AML-193 (cell line): ENCODE results near the gene LAIR2.

ENCODE experiments used
- DNase-seq, 2 experiments: peaks; one replicate each; lab custom pipeline; 2025; lab: John Stamatoyannopoulos, UW

The LAIR2 gene

DNA sequence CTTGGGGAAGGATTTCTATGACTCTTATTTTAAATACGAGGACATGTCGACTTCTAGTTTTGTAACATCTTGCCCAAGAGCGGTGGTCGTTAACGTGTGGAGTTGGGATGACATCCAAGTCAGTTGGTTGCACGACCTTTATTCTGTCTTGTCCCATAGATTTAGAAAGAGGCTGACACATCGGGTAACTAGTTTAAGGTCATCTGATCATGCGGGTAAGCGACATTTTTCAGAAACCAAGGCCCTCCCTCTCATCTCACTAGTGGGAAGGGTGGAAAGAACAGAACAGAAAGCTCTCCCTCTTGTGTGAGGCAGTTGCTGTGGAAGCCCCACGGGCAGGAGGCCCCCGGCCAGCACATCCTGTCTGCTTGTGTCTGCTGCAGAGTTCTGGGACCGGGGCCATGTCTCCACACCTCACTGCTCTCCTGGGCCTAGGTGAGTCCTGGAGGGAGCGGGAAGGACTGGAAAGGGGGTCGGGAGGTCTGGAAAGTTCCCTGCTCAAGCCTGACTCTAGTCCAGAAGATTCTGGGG lies at the start of gene LAIR2:
TSS of gene LAIR2 (plus strand) at position 314 of the 531 bp plus-strand sequence. CDS start at position 402, 88 bp downstream.
- no peak for DNase-seq

DNA sequence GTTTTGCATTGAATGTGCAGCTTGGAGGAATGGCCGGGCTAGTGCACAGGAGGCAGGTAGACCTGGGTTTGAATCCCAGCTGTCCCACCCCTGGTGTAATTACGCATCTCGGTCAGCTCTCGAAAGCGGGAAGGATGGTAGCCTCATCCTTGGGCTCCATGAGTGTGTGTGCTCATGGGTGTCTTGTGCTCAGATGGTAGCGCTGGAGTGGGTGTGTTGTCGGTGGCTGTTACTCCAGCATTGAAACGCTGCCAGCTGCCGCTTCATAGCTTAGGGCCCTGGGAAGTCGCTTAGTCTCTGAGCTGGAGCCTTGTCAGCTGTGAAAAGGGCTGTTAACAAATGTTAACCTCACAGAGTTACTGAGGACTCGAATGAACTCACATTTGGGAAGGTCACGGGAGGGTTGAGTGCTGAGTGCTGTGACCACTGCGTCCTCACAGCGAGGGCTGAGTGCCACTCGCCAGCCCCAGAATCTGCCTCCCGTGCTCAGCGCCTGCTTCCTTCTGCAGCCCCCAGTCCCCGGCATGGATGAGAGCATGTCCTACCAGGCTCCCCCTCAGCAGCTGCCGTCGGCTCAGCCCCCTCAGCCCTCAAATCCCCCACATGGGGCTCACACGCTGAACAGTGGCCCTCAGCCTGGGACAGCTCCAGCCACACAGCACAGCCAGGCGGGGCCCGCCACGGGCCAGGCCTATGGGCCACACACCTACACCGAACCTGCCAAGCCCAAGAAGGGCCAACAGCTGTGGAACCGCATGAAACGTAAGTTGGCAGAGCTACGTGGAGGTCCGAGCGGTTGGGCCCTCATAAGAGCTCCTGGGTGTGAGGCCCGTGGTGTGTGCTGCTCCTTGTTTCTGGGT lies 48.5 kb upstream of the LAIR2 start:
- DNase-seq = no peak

DNA sequence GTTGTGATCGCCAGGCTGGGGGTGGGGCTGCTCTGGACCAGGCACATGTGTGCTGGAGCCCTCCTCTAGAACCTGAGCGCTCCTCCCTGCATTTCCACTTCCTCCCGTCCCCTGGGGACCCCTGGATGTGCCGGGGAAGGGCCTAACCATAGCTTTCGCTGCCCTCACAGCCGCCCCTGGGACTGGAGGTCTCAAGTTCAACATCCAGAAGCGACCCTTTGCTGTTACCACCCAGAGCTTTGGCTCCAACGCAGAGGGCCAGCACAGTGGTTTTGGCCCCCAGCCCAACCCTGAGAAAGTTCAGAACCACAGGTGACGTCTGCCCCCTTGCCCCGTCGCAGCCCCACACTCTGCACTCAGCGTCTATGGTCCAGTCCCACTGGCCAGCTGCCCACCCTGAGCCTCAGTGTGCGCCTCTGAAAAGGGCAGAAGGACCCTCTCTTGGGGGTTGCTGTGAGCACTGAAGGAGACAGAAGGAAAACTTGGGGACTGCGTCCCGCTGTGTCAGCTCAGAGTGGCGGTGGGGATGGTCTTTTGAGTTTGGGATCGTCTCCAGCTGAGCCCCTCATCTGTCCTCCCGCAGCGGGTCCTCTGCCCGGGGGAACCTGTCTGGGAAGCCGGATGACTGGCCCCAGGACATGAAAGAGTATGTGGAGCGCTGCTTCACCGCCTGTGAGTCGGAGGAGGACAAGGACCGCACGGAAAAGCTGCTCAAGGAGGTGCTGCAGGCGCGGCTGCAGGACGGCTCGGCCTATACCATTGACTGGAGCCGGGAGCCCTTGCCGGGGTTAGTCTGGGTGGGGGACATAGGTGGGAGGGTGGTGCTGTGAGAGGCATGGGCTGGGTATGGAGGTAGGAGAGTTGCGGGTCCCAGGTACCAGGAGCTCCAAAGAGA lies 47.6 kb upstream of the LAIR2 start:
- DNase-seq = no peak

- DNase-seq = no peak
Observed at GRCh38 chr19:54455786-54456422, 46.7 kb upstream of the LAIR2 start.

GRCh38 chr19:54456423-54457373 lies 45.9 kb upstream of the LAIR2 start:
- DNase-seq = no peak

DNA sequence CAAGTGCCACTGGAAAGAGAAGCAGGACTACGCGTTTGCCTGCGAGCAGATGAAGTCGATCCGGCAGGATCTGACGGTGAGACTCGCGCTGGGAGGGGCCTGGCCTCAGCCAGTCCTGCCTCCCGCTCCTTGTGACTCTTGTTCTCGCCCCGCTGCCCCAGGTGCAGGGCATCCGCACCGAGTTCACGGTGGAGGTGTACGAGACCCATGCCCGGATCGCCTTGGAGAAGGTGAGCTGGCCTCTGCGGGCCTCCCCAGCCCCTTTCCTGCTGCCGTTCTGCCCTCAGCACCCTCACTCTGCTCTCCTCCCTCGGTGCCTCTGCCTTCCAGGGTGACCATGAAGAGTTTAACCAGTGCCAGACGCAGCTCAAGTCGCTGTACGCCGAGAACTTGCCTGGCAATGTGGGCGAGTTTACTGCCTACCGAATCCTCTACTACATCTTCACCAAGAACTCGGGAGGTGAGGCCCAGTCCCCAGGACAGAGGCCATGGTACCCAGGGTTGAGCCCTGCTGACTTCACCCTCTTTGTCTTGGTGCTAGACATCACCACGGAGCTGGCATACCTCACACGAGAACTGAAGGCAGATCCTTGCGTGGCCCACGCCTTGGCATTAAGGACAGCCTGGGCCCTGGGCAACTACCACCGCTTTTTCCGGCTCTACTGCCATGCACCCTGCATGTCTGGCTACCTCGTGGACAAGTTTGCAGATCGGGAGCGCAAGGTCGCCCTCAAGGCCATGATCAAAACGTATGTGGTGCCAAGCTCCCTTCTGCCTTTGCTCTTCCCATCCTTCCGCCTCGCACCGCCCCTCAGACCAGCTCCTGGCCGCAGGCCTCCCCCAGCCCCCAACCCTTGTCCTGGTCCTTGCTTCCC lies 44.6 kb upstream of the LAIR2 start:
- DNase-seq = no peak

DNA sequence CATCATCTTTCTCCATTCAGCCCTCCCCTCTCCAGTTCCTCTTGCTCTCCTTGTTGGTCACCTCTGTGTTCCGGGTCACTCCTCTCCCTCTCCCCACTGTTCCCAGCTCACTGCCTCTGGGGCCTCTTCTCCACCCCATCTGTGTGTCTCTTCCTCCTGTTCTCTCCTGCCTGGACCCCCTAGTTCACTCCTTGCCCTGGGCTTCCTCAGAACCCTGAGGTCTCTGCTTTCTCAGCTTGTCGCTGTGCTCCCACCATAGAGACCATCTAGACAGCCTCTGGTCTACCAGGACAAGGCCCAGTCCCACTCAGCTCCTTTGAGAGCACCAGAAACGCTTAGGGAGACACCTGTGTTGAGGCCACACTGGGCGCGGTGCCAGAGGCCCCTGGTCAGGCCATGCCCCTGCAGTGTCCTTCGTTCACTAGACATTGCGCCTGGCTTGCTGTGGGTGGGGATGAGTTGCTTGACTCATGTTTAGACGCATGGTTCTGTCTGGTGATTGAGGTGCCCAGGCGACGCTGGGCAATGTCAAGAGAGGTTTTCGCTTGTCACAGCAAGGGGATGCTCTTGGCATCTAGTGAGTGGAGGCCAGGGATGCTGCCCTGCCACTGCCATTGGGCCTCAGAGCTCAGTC lies 43.9 kb upstream of the LAIR2 start:
- DNase-seq = no peak

DNA sequence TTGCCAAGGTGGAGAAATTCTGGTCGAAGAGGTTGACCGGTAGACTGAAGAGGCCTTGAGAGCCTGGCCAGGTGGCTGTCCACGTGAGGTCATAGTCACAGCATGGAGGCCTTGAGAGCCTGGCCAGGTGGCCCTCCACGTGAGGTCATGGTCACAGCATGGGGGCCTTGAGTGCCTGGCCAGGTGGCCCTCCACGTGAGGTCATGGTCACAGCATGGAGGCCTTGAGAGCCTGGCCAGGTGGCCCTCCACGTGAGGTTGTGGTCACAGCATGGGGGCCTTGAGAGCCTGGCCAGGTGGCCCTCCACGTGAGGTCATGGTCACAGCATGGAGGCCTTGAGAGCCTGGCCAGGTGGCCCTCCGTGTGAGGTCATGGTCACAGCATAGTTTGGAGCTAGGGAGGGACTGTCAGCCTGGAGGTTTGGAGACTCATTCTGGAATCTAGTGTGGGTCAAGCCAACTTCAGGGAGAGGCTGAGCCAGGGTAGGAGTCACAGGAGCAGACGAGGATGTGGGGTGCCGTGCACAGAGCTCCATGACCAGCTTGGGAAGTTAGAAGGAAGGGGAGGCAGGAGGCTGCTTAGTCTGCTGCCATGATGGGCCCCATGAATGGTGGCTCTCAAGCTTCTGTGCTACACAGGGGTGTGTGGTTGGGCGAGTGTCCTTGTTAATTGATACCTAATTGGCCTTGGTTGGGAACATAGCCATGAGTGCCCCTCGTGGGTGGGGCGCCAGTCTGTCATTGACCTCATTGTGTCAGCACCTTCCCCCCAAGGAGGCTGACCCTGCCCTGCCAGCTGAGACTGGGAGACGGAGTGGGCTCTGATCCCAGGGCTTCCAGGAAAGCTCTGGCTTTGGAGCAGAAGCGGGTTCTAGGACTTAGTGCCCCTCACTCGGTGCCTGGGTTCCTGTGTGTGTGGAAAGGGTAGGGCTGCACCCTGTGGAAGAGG lies 43.1 kb upstream of the LAIR2 start:
- no peak for DNase-seq

- no peak for DNase-seq
Observed at GRCh38 chr19:54460230-54461005, 42.2 kb upstream of the LAIR2 start.

GRCh38 chr19:54461210-54461609 lies 41.4 kb upstream of the LAIR2 start:
- DNase-seq = no peak

DNA sequence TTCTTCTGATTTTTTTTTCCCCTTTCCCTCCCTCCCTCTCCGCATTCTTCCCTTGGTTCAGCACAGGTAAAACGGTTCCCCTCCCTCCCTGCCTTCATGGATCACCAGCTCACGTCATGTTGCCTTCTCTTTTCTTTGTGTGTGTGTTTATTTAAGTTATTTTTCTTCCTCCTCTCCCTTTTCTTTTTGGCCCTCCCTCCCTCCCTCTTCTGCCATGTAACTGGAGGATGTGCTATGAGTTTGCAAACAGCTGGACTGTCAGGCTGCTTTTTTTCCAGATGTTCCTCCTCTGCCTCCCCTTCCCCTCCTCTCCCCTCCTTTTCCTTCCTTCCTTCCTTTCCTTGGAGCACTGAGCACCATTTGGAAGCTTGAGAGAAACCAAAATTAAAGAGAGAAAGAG lies 41.0 kb upstream of the LAIR2 start:
- DNase-seq = no peak

- DNase-seq = no peak
Observed at GRCh38 chr19:54462047-54462654, 40.5 kb upstream of the LAIR2 start.

DNA sequence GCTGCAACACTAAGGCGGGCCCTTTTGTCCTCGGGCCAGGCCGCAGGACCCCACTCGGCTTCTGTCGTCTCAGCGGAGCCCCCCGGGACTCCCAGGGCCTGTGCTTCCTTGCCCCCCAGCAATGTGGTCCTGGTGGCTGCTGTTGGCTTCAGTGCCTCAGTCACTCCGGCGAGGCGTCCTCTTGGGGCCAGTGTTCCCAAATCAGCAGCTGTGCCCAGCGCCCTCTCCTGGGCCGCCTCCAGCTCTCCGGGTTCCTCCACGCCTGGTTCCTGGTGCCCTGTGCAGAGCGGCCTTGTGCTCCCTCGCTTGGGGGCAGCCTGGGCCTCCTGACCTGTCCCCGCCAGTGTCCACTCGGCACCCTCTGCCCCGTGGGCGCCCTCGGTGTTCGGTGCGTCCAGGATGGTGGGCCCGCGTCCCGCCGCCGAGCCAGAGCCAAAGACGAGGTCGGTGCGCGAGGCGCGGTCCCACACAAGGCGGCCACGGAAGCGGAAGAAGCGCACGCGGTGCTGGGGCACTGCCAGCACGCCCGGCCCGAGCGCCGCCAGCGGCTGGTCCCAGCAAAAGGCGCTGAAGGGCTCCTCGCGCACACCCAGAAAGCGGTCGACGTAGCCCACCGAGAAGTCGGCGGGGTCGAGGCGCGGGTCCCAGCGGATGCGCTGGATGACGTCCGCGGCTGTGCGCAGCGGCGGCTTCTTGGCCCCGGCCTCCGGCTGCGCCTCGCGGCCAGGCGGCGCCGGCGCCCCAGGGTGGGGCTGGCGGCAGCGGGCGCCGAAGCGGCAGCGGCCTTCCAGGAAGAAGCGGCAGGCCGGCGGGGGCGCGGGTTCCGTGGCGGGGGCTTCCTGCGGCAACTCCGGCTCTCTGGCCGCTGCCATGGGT lies 39.7 kb upstream of the LAIR2 start:
- peak; percentile 67 to 70 for DNase-seq

GRCh38 chr19:54463531-54464043 lies 39.0 kb upstream of the LAIR2 start, which contains the start of gene LENG9:
Gene LENG9 (minus strand): TSS chr19:54463778. CDS start chr19:54463526, 252 bp downstream.
- DNase-seq = peak; percentile 84 to 90

- DNase-seq = peak; percentile 43 to 73
Observed at GRCh38 chr19:54464044-54464629, 38.5 kb upstream of the LAIR2 start.
